GM12801 (cell line): ENCODE data around the gene UBA6.

Experiments used
- CTCF ChIP-seq: IDR thresholded peaks from one replicate; pipeline ENCODE4 v1.5.1; 2011; ENCODE audit warnings: control low read depth; ENCODE audit not compliant: insufficient read length; ENCODE audit errors: extremely low read depth

Gene UBA6

GRCh38 chr4:67721315-67721769 lies 20.4 kb upstream of the UBA6 start:
- no peak for TF ChIP-seq CTCF

GRCh38 chr4:67719953-67720617 lies 19.1 kb upstream of the UBA6 start:
- no peak for TF ChIP-seq CTCF

- no peak for TF ChIP-seq CTCF
These were observed 17.9 kb upstream of the UBA6 start for GRCh38 chr4:67718848-67719247.

GRCh38 chr4:67717586-67717985 lies 16.6 kb upstream of the UBA6 start:
- TF ChIP-seq CTCF = no peak

GRCh38 chr4:67714955-67715354 lies 14.0 kb upstream of the UBA6 start:
- no peak for TF ChIP-seq CTCF

GRCh38 chr4:67714248-67714583 lies 13.3 kb upstream of the UBA6 start:
- TF ChIP-seq CTCF = no peak

- no peak for TF ChIP-seq CTCF
These were observed 12.7 kb upstream of the UBA6 start for GRCh38 chr4:67713529-67714247.
